NCI-H524 (cell line): ENCODE measurements around the gene USP17L26.
"Not testable (repeated sequence)": the region's sequence is repeated elsewhere in the genome, so short reads cannot be mapped to it uniquely, and the experiment has no call there.

Experiments
- DNase-seq, 2 experiments: peaks; one replicate each; lab custom pipeline; 2025; lab: John Stamatoyannopoulos, UW

The USP17L26 gene, protein sequence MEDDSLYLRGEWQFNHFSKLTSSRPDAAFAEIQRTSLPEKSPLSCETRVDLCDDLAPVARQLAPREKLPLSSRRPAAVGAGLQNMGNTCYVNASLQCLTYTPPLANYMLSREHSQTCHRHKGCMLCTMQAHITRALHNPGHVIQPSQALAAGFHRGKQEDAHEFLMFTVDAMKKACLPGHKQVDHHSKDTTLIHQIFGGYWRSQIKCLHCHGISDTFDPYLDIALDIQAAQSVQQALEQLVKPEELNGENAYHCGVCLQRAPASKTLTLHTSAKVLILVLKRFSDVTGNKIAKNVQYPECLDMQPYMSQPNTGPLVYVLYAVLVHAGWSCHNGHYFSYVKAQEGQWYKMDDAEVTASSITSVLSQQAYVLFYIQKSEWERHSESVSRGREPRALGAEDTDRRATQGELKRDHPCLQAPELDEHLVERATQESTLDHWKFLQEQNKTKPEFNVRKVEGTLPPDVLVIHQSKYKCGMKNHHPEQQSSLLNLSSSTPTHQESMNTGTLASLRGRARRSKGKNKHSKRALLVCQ

GRCh38 chr4:9334358-9334757, at the start of gene USP17L26:
TSS of gene USP17L26 (plus strand) at chr4:9334658. CDS start at chr4:9334658, 0 bp downstream.
- not testable (repeated sequence) for DNase-seq

DNA sequence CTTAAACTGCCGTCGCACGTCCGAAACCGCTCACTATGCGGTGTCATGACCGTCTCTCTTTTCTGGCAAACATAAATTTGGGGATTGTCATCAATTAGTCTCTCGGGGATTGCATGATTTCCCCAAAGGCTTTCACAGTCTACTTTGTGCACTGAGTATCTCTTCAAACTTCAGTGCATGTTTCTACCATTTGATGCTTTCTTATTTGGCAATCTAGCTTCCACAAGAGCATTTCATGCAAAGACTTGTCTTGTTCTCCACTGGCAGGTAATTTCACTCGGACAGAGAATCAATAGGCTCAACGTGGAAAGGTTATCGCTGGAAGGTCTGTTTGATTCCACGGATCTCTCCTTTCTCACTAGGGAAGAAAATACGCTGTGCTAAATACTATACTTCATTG, 10.3 kb upstream of the USP17L26 start:
- DNase-seq: not testable (repeated sequence)

- not testable (repeated sequence) for DNase-seq
Observed at GRCh38 chr4:9324865-9325264, 9.6 kb upstream of the USP17L26 start, which contains the start of gene USP17L24. TSS of gene USP17L24 (plus strand) at chr4:9325165. CDS start at chr4:9325165, 0 bp downstream.

GRCh38 chr4:9329611-9330010, 4.8 kb upstream of the USP17L26 start, which contains the start of gene USP17L25:
TSS of gene USP17L25 (plus strand) at chr4:9329911. CDS start at chr4:9329911, 0 bp downstream.
- DNase-seq: not testable (repeated sequence)

DNA sequence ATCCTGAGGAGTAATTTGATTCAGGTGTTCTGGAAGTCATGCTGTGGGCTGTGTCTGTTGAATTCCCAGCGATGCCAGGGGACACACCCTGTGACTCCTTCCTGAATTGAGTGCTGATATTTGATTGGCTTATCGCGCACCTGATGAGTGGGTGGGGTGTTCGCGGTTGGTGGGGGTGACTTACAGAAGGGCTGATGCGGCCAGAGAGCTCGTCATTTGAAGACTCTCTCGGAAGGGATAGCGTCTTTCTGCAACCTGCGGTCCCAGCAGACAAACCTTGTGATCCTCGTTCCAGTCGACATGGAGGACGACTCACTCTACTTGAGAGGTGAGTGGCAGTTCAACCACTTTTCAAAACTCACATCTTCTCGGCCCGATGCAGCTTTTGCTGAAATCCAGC, 4.6 kb downstream of the USP17L26 start, which contains the start of gene USP17L5:
TSS of gene USP17L5 (plus strand) at position 301 of the 400 bp plus-strand sequence. CDS start at position 301, 0 bp downstream.
- DNase-seq: not testable (repeated sequence)

DNA sequence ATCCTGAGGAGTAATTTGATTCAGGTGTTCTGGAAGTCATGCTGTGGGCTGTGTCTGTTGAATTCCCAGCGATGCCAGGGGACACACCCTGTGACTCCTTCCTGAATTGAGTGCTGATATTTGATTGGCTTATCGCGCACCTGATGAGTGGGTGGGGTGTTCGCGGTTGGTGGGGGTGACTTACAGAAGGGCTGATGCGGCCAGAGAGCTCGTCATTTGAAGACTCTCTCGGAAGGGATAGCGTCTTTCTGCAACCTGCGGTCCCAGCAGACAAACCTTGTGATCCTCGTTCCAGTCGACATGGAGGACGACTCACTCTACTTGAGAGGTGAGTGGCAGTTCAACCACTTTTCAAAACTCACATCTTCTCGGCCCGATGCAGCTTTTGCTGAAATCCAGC, 9.4 kb downstream of the USP17L26 start, which contains the start of gene USP17L27:
TSS of gene USP17L27 (plus strand) at position 301 of the 400 bp plus-strand sequence. CDS start at position 301, 0 bp downstream.
- not testable (repeated sequence) for DNase-seq

DNA sequence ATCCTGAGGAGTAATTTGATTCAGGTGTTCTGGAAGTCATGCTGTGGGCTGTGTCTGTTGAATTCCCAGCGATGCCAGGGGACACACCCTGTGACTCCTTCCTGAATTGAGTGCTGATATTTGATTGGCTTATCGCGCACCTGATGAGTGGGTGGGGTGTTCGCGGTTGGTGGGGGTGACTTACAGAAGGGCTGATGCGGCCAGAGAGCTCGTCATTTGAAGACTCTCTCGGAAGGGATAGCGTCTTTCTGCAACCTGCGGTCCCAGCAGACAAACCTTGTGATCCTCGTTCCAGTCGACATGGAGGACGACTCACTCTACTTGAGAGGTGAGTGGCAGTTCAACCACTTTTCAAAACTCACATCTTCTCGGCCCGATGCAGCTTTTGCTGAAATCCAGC, 14.1 kb downstream of the USP17L26 start, which contains the start of gene USP17L28:
TSS of gene USP17L28 (plus strand) at position 301 of the 400 bp plus-strand sequence. CDS start at position 301, 0 bp downstream.
- not testable (repeated sequence) for DNase-seq

DNA sequence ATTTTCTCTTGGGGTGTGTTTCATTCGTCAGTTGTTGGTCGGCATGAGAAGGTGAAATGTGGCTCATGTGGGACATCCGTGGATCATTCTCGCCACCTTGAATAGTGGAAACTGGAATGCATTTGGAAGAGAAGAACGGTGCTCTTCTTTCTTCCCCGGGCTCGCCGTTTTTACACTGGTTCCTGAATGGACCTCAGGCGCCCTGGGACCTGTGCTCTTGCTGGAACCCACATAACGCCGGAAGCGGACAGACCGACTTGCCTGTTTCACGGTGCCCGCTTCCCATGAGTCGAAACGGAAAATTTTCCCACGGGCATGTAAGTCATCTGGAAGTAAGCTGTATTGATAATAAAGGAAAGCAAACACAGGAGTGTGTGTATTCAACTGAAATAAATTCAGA, 16.4 kb downstream of the USP17L26 start:
- not testable (repeated sequence) for DNase-seq

- DNase-seq: not testable (repeated sequence)
Observed at GRCh38 chr4:9353338-9353737, 18.9 kb downstream of the USP17L26 start, which contains the start of gene USP17L29. TSS of gene USP17L29 (plus strand) at chr4:9353638. CDS start at chr4:9353638, 0 bp downstream.

- not testable (repeated sequence) for DNase-seq
Observed at GRCh38 chr4:9362829-9363228, 28.4 kb downstream of the USP17L26 start, which contains the start of gene USP17L30. TSS of gene USP17L30 (plus strand) at chr4:9363129. CDS start at chr4:9363129, 0 bp downstream.

DNA sequence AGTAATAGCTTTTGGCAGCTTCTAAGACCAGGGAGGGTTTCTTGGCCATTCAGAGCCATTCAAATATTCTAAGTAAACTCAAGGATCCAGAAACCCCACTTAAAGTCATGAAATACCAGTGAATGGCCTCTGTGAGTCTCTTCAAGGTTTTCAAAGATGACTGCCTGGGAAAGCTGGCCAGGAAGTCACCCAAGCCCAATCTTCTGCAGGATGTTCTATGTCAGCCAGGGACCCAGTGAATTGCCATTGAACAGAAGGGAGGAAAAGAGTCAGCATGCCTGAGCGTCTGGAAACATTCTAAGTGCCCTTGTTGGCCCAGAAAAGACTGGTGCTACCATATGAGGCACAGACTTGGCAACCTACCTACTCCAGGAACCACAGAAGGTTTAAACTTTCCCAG, 45.4 kb downstream of the USP17L26 start:
- DNase-seq: not testable (repeated sequence)

DNA sequence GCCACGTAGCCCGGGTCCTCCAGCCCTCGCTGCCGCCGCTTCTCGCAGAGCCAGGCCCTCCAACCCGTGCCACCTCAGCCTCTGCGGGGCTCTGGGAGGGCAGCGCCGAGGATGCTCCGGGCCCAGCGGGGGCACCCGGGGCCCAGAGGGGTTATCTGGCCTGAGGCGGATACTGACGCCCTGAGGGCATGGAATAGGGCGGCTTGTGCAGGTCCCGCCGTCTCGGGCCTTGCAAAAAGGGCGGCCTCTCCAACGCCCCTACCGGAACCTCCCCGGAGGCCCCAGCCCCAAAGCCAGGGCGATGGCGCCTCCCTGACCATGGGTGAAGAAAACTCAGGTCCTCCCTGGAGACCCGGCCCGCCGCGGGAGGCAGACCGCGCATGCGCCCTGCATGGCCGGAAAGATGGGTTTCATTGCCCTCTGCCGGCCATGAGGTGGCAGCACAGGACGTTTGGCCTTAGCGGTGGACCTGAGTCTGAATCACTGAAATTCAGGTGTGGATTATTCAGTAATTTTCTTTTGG, 46.6 kb downstream of the USP17L26 start:
- DNase-seq: peak in 1 of 2 experiments; percentile 1

- DNase-seq: no peak
Observed at GRCh38 chr4:9384126-9384525, 49.7 kb downstream of the USP17L26 start.
